Activated T-cell treated with anti-CD3 and anti-CD28 coated beads, Interleukin-2, amount 50 U/mL, for 48 hours (primary cell): Measurements from ENCODE around the gene KIF17.

Experiments used
- DNase-seq, 2 experiments: peaks; one replicate each; pipeline ENCODE4 v3.0.0-alpha.2; 2020

The KIF17 gene

DNA sequence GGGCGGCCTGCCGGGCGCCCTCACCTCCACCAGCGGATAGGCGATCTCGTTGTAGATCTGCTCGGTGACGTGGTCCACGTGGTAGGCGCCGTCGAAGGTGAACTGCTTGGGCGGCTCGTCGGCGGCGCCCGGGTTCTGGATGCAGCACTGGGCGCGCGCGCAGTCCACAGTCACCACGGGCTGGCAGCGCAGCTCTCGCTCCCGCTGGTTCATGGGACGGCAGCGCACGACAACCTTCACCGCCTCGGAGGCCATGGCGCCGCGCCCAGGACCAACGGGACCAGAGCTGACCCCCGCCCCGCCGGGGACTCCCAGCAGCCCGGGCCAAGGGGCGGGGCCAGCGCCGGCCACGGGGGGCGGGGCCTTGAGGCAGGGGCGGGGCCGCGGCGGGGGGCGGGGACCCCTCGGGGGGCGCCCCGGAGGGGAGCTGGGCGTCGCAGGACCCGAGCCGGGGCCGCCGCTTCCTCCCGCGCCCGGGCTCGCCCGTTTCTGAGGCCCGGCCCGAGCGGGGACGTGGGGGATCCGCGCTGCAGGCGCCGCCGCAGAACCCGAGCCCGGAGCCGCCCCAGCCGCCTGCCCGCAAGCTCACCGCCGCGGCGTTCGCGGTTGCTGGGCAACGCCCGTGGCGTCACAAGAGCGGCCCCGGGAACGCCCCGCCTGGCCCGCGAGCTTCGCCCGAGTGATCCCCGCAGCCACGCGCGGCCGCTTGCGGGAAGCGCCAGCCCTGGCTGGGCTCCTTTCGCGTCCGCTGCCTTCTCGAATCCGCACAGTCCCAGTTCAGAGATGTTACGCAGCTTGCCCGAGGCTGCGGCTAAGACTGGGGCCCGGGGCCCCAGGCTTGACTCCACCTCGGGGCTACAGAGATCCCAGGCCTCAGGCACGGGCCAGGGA is at the start of gene KIF17:
KIF17 (minus strand) TSS at position 556 of the 891 bp plus-strand sequence; CDS start at position 255, 301 bp downstream.
- peak; percentile 59 to 75 for DNase-seq

DNA sequence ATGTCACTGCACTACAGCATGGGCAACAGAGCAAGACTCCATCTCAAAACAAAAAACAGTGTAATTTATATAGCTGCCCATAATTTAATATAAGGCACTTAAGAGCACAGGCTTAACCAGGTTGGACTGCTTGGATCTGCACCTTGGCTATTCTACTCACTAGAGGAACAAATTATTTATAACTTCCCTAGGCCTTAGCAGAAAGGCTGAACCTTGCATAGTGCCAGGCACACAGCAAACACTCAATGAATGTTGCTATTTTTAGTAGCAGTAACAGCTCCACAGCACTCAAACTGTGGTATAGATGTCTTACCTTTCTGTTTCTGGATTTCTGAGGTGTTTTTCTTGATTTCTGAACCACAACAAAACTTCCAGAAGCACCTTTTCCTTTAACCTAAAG is 49.5 kb upstream of the KIF17 start:
- DNase-seq: no peak

DNA sequence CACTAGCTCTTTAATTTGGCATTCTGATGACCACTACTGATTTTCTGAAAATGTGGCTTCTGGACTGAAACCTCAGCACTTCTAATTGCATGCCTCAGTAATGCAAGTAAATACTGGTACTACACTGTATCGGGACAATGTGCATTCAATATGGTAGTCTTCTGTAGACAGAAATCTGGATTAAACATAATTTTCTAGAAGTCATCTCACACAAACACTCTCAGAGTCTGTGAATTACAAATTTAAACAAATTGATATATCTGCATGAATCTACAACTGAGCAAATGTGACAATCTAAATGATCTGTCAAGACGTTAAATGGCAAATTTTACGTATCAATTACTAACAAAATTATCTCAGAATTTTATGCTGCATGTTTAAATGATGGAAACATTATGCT is 45.6 kb upstream of the KIF17 start:
- DNase-seq: no peak

DNA sequence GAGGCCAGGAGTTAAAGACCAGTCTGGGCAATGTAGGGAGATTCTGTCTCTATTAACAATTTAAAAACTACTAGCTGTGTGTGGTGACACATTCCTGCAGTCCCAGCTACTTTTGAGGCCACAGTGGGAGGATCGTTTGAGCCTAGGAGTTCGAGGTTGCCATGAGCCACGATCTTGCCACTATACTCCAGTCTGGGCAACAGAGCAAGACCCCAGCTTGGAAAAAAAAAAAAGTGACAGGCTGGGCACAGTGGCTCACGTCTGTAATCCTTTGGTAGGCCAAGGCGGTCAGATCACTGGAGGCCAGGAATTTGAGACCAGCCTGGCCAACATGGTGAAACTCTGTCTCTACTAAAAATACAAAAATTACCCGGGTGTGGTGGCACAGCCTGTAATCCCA is 42.5 kb upstream of the KIF17 start:
- no peak for DNase-seq

DNA sequence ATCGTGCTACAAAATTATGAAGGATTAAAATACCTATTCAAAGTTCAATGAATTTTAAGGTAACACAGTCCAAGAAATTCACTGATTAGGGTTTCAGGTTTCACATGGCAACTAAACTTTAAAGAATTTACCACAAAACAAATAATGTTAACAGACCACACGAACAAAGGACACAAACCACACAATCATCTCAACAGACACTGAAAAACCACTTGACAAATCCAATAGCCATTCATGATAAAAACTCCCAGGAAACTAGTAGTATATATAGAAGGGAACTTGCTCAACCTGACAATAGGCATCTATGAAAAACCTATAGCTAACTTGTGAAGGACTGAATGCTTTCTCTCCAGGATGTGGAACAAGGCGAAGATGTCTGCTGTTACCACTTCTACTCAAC is 35.8 kb upstream of the KIF17 start:
- DNase-seq: no peak

DNA sequence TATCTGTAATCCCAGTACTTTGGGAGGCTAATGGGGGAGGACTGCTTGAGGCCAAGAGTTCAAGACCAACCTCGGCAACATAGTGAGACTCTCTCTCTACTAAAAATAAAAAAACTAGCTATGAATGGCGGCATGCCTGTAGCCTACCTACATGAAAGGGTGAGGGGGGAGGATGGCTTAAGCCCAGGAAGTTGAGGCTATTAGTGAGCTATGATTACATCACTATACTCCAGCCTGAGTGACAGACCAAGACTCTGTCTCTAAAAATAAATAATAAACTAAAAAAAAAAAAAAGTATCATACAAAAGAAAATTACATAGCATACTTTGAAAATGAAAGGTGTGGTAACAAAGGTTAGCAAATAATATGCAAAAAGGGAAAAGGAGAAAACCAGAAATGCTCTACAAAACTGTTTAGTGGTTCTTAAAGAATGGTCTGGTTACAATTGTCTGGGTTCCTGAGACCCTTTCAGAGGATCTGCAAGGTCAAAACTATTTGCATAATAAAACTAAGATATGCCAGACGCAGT is 33.7 kb upstream of the KIF17 start:
- DNase-seq: no peak

DNA sequence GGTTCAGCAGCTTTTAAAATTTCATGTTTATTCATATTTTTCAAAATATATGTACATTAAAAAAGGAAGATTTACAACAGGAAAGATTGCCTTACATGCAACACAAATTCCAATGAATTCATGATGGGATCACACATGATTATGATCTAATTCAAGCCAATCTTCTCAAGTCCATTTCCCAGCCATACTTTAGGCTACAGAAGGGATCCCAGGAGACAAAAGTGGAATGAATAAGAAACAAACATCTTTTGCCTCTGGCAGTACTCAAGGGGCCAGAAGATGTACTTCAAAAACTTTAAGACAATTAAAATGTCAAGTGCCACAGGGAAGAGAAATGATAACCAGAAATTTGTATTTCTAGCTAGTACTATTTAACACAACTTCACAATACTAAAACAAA is 24.9 kb upstream of the KIF17 start:
- DNase-seq: no peak

DNA sequence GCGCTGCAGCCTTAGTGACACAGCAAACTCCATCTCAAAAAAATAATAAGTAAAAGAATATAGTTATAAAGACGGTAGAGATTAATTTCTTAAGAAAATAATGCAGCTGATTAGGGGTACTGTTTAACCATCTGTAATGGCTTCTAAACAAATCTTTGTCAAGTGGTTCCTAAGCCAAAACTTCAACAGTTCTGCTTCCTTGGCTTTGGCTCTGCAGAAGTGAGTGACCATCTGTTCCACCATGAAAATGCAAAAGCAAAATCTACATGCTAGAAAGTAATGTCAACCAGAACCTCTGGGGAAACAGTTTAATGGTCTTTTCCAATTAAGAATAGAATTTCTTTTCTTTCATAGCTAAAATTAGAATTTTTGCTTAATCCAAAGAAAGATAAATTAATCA is 23.0 kb upstream of the KIF17 start:
- no peak for DNase-seq

DNA sequence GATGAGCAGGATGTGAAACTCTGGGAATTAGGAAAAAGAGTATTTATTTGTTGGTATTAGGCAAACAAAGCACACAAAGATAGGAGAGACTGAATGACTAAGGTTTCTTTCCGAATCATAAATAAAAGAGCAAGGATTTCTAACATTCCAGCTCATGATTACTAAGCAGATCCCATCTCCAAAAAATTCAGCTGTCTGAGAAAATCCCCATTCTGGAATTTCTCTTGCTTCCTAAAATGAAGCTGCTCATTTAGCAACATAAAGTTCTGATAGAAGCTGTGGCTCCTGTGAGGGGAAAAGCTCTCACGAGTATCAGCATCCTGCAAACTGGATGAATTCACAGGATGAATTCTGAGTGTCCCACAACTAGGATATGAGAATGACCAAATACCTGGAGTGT is 21.4 kb upstream of the KIF17 start:
- no peak for DNase-seq

DNA sequence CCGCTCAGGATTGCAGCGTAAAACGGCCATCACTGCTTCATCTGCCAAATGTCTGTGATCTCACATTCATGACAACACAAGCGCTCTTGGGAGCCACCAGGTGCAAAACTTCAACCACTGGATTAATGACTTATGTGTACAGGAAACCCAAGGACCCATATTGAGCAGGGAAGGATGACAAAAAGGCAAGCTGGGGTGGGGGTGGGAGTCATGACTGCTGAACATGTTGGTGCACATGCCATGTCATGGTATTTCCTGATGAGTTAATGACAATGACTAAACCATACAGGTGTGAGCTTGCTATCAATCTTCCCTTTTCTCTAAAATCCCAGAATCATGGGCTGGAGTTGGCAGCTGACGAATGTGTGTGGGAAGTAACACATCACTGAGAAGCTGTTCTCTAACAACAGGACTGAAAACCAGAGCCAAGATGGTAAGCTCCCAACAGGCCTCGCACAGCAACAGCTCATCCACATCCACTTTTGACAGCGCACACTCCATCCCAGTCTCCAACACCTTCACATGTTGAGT is 17.8 kb upstream of the KIF17 start:
- DNase-seq: no peak

DNA sequence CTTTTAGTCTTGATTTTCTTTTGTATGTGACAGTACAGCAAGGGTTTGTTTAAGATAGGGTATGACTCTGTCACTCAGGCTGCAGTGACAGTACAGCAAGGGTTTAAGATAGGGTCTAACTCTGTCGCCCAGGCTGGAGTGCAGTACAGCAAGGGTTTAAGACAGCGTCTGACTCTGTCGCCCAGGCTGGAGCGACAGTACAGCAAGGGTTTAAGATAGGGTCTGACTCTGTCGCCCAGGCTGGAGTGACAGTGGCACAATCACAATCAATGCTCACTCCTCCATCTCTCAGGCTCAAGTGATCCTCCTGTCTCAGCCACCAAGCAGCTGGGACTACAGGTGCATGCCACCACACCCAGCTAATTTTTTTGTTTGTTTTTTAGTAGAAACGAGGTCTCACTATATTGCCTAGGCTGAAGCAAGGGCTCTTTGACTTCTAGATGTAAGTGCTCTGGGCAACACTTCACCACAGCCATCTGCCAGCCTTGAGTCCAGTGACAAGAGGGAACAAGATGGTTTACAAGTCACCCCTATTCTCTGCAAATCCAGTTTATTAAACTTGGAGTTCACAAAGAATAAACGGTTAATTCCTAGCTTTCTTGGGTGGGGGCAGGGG is 15.7 kb upstream of the KIF17 start:
- no peak for DNase-seq

DNA sequence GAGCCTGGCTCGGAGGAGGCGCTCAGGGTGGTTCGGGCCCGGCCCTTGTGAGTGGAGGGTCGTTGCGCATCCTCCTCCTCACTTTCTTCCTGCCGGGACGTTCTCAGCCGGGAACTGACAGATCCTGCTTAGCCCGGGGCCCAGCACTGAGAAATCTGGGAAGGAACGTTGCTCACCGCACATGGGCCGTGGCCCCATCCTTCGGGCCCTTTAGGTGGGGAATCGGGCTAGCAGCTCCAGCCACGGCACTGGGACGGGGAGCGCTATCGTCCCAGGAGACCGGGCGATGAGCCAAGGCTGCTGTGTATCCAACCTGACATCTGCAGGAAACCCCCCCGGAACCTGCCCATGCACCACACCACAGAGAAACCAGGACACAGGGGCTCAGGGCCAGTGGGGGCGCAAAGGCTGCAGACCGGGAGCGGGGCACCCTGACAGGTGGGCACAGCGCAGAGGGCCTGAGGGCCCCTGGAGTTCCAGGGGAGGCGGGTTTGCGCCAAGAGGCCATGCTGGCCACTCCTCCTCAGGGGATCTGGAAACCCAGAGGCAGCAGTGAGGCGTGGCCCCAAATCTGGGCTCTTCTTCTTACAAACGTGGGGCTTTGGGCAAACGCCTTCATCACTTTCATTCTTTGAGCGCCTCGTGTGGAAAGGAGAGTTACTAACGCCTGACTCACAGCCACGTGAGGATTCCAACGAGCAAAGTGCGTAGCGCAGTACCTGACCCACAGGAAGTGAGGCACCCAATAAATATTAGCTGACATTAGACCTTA is 15.0 kb upstream of the KIF17 start, which contains the start of gene SH2D5:
SH2D5 (minus strand) TSS at position 116 of the 772 bp plus-strand sequence. CDS start 4,659 bp downstream, outside the sequence.
- DNase-seq: peak; percentile 82 to 83

DNA sequence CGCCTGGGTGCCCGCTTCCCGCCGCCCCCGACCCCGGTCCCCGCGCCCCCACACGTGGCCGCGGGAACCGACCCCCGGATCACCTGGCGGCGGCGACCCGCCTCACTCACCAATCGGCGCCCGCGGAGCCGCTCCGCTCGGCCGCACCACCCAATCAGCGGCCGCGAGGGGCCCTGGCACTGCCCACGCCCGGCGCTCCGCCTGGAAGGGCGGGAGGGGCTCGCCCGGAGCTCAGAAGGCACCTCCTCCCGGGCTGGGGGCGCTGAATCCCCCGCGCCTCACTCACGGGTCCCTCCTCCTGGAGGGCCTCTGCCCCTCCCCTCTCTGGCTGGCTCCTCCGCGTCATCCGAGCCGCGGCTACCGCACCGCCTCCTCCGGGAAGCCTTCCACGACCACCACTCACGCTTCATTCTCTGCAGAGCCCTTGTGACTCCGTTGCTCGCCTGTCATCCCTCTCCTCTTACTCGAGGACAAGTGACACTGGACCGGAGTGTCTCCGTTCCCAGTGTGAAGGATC is 14.3 kb upstream of the KIF17 start:
- peak; percentile 64 to 72 for DNase-seq

DNA sequence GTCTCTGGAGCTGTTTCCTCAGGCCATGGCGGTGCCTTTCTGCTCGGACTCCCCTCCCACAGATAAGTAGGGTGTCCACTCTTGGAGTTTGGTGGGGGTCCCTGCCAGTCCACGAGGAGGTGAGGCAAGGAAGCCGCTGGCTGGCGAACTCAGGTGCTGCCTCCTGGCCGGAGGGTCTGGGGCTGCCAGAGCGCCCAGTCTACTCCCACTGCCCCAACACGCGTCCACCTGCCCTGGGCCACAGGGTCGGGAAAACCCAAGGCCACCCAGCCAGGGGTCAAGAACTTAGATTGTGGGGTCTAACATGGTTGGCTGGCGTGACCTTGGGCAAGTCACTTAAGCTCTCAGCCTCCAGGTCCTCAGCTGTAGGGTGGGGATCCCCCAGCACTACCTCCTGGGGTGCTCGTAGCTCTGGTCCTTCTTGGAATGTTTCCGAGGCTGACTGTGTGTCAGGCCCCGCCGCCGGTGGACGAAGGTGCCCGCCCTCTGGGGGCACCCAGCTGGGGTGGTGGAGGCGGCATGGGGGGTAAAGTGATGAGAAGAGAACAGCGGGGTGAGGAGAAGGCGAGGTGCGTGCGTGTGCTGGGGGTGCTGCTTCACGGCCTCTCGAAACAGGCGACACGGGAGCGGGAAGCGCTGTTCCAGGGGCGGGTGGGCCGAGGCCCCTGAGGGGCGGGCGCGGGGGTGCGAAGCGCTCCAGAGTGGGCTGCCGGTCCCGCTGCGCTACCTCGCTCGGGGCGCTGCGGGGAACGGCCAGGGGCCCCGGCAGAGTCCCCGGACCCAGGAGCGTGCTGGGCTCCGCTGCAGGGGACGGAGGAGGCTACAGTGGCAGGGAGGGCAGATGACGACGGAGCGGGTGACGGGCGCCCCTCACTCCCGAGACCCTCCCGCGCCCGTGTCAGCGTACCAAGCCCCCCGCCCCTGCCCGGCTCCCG is 13.5 kb upstream of the KIF17 start:
- peak in 1 of 2 experiments; percentile 42 for DNase-seq

DNA sequence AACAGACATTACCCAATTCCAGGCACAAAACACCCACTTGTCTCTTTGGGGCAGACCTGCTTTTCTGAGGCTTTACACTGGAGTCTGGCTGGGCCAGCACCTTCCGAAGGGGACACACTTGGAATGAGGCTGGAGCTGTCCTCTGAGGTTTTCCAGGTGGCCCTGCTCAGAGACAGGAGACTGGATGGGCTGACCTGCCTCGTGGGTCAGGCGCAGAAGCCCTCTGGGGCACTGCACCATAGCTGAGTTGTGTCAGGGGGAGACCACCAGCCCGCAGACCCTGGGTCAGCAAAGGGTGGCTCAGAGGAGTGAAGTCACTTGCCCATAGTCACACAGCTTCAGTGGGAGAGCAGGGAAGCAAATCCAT is 12.9 kb upstream of the KIF17 start:
- DNase-seq: no peak

DNA sequence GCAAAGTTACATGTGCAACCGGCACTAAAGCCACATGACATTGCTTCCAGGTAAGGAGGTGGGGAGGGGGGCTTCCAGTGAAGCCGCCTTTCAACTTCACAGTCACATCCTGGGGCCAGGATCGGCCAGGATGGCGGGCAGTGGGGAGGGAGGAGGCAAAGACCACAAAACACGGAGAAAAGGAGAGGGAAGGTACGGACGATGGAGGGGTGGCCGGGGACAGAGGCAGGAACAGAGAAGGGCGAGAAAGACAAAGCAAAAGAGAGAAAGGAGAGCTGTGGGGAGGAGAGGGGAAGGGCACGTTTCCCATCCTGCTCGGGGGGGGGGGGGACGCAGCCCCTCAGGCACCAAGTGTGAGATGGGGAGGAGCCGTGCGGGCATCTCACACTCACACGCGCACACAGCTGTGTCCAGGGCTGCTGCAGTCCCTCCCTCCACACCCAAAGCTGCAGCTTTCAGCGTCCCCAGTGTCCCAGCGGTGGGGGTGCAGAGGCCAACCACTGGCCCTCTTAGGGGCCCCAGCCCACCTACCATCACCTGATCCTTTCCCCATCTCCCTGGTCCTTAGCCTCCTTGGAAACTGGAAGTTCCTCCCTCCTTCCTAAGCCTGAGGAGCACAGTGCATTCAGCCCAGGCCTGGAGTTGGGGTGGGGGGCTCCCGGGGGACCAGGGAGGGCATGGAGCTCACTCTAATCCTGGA is 12.3 kb upstream of the KIF17 start:
- DNase-seq: no peak

DNA sequence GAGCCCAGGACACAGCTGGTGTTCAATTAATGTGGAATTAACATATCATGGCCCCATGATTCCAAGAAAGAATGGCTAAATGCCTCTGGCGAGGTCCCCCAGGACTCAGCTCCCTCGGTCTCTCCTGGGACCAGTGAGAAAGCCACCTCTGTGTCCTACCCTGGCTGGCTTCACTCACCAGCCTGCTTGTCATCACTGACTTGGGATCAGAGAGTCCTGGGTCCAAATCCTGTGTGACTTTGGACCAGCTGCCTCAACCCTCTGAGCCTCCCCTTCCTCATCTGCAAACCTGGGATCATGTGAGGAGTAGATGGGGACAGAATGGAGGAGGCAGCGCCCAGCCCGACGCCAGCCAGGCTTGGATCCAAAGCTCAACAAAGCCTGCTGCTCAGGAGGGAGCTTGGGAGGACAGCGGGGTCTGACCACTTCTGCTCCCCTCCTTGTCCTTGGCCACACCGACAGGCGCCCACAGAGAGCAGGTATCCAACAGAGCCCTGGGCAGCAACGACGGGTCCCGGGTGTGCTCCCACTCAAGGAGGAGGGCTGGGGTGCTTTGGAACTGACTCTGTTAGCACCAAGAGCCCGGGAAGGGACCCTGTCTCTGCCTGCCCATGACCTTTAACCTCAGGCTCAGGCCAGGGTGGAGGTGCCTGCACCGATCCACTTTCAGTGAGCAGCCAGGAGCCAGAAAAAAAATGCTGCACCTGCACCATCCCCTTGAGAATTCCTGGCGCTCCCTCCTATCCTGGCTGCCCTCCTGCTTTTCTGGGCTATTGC is 11.5 kb upstream of the KIF17 start:
- DNase-seq: no peak

DNA sequence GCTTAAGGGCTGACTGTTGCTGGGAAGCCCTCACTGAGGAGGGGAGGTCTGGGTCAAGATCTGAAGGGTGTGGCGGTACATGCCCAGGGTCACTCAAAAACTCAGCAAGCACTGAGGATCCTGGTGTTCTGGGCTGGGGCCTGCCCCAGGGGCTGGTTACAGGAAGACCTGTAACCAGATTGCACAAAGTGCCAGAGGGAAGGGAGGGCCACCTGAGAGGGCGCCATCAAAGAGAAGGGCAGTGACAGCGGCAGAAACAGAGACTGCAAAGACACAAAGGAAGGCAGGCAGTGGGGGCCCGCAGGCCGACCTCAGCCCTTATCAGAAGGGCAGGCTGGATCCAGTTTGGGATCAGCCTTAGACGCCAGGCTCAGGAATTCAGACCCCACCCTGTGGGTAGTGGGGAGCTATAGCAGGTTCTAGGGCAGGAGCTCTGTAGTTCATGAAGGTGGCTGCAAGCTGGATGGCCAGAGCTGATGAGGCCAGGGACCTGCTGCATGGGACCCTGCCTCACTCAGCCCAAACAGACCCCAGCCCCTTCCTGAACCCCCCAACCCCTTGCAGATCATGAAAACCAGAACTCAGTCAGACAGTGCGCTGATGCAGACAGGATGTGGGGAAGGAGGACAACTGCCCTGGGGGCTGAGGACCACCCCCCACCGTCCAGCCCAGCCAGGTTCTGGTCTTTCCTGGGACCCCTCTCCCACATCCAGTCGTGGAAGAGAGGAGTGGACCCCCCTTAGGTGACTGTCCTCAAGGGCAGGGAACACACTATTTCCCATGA is 10.8 kb upstream of the KIF17 start:
- no peak for DNase-seq

DNA sequence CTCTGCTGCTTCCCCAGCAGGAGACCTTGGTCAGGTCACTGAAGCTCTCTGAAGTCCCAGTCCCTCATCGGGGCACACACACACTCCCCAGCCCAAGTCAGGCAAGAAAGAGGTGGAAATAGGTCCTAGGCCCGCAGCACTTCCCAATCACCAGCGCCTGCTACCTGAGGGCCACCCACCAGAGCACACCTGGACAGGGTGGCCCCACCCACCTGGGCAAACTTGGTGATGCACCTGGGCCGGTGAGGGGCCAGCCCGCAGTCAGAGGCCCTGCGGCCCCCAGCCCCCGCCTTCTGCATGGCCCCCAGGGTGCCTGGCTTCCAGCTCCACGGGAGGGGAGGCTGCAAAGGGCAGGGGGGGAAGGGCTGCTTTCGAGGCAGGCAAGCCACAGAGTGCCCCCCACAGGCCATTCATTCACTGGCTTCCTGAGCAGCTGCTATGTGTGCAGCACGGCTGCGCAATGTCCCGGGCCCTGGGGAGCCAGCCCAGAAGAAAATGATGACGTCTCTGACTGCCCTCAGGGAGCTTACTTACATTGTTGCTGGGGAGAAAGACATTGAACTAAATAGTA is 10.0 kb upstream of the KIF17 start:
- no peak for DNase-seq
